GM12891 (cell line): ENCODE results near the gene DGKI.

Source experiments
- PAX5 ChIP-seq: IDR thresholded peaks from 2 replicates; pipeline ENCODE4 v1.6.1; 2011; ENCODE audit warnings: low read length, moderate library complexity, mild to moderate bottlenecking; ENCODE audit not compliant: insufficient read depth, severe bottlenecking
- POLR2A ChIP-seq: IDR thresholded peaks from 2 replicates; pipeline ENCODE4 v1.6.1; 2011; ENCODE audit warnings: low read depth, low read length, control low read depth
- POLR2AphosphoS5 ChIP-seq: IDR thresholded peaks from 2 replicates; pipeline ENCODE4 v1.6.1; 2011; ENCODE audit warnings: low read depth, low read length, control low read depth
- POU2F2 ChIP-seq: IDR thresholded peaks from 2 replicates; pipeline ENCODE4 v1.6.1; 2011; ENCODE audit warnings: low read depth, mild to moderate bottlenecking, control low read depth, low read length, moderate library complexity
- SPI1 ChIP-seq: IDR thresholded peaks from 2 replicates; pipeline ENCODE4 v1.6.1; 2011; ENCODE audit warnings: low read depth, low read length, control low read depth
- TAF1 ChIP-seq: IDR thresholded peaks from 2 replicates; pipeline ENCODE4 v1.6.1; 2011; ENCODE audit warnings: low read depth, low read length, control low read depth

DNA sequence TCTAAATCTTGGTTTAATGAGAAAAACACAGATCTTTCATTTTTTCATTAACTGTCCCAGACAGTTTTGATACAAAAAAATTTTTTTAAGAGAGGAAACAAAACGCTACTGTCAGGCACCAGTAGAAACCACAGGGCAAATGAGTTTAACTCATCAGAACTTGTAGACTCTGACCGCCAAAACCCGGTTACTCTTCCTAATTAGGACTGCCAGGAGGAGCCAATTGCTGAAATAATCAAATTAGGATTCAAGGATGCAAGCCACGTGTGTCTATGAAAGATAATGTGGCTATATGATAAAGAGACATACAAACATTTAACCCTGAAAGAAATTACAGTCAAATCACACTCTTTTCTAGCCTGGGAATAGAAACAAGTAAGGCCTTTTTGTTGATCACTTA lies 154.4 kb downstream of the DGKI start:
- TF ChIP-seq POLR2A = no peak
- no peak for TF ChIP-seq SPI1
- TF ChIP-seq TAF1 = no peak
- no peak for TF ChIP-seq PAX5
- TF ChIP-seq POLR2AphosphoS5 = no peak
- no peak for TF ChIP-seq POU2F2
